Heart right ventricle (tissue), 16 donors: Measurements from ENCODE around the gene STPG3. TPM values are rescaled to one million over a fixed set of nuclear protein-coding genes. Genes with fewer than 3 reads are reported as not detected.
A peak's percentile ranks its signal among the peaks of the same experiment; 100 is the strongest.

ENCODE experiments used
- ATAC-seq, 8 donors: fragments of 200-7000 bp; cut with Tn5 transposase; one replicate each; pipeline ENCODE4 v1.9.1; 2020; ENCODE audit warnings: mild to moderate bottlenecking in 8 of 8, moderate library complexity in 8 of 8, moderate number of reproducible peaks in 1 of 8
- DNase-seq, 2 donors: peaks; one replicate each; pipeline ENCODE4 v3.0.0-alpha.2; 2020
- H3K27ac ChIP-seq, 10 donors: fragments of 200-600 bp; sonication (generic) in 2 of 10; one replicate each; pipeline versions ENCODE4 v1.5.0 to v1.8.0; 2020 to 2022; ENCODE audit warnings: mild to moderate bottlenecking in 3 of 10
- H3K27me3 ChIP-seq, 7 donors: fragments of 200-600 bp; one replicate each; pipeline ENCODE4 v1.8.0; 2021 to 2022; ENCODE audit warnings: mild to moderate bottlenecking in 2 of 7
- H3K36me3 ChIP-seq, 9 donors: fragments of 200-600 bp; sonication (generic) in 1 of 9; one replicate each; pipeline versions ENCODE4 v1.5.0 to v1.8.0; 2020 to 2022; ENCODE audit warnings: mild to moderate bottlenecking in 2 of 9
- H3K4me1 ChIP-seq, 9 donors: fragments of 200-600 bp; sonication (generic) in 1 of 9; one replicate each; pipeline versions ENCODE4 v1.5.0 to v1.8.0; 2020 to 2022; ENCODE audit warnings: mild to moderate bottlenecking in 4 of 9
- H3K4me3 ChIP-seq, 10 donors: fragments of 200-600 bp; sonication (generic) in 2 of 10; one replicate each; pipeline versions ENCODE4 v1.5.0 to v1.8.0; 2020 to 2022; ENCODE audit warnings: mild to moderate bottlenecking in 7 of 10, moderate library complexity in 2 of 10
- H3K9me3 ChIP-seq, 11 donors: fragments of 200-600 bp in 10 of 11; sonication (generic) in 2 of 11; one replicate each; pipeline versions ENCODE4 v1.5.0 to v1.8.0; 2013 to 2022; ENCODE audit warnings: mild to moderate bottlenecking in 2 of 11, control low read depth in 1 of 11, moderate library complexity in 1 of 11
- WGBS, 2 donors: extraction: QIAGEN DNeasy Blood & Tissue Kit; methylation state at CpG; one replicate each; pipeline ENCODE4 v1.1.7; 2013; ENCODE audit warnings: inconsistent platforms in 1 of 2; 5-methylcytosine and 5-hydroxymethylcytosine counted together
- intact Hi-C, 10 donors: fragments of 100-400 bp; cut with DNase I; formaldehyde crosslinking; loops; one replicate each; pipeline versions ENCODE4 v1.11.1 to v1.14.2; 2022
- long read RNA-seq, 3 donors: library from polyadenylated mRNA; unstranded; transcript quantifications; one replicate each; pipeline ENCODE4 v2.0.0, GENCODE V29; 2020 to 2021
- polyA plus RNA-seq, 2 donors: library from polyadenylated mRNA; stranded (reverse); fragments of 200-250 nt; gene quantifications; one replicate each; pipeline ENCODE4 v1.2.3, GENCODE V29; 2013
- total RNA-seq, 10 donors: library from RNA; stranded (reverse); fragmentation: NEBNext Ultra II Directional in 3 of 10; extraction: Animal tissue kit (Norgen Biotek cat#: 25700) in 3 of 10; gene quantifications; one replicate each; pipeline versions ENCODE4 v1.2.1 to v1.2.4, GENCODE V29; 2021 to 2023
- TF ChIP-seq, protein P1 (sequence below), 9 donors: fragments of 200-600 bp; sonication (generic) in 2 of 9; IDR thresholded peaks; one replicate each; pipeline versions ENCODE4 v1.5.0 to v1.8.0; 2021 to 2022; ENCODE audit warnings: antibody characterized with exemption in 9 of 9, mild to moderate bottlenecking in 5 of 9, moderate library complexity in 1 of 9
- donor health status: Arrhythmogenic right ventricular cardiomyopathy.
- donor health status: ischemic (EF 13 %, LVEDD 7.1; RV severe dilation, severe dysfunction).
- donor health status: healthy with polysubstance abuse.
- donor health status: DM: no; HTN: yes; CAD: no.
- donor health status: DM: no; HTN: no; CAD: no.
- donor health status: ischemic (EF 25% LVEDD 6.9; RV normal size, moderate dysfunction).
- donor health status: ischemic (EF 25% LVEDD 5.7; RV mildly dilated, moderate dysfunction).
- donor health status: healthy.
- donor health status: DM: yes; HTN: yes; CAD: no.
- donor health status: Ischemic cardiomyopathy.
- donor health status: ischemic (EF 35%, LVEDD 5.7; RV mildly dilated, moderate dysfunction).
- donor health status: nonischemic (EF 11% LVEDD 7.7; RV severe dilation, severe dysfunction).
- donor health status: DM: yes; HTN: yes; CAD: no.
- donor health status: PGD.
- donor health status: ischemic (EF 29% LVEDD 5.4; RV normal size, mild dysfunction).
- donor health status: nonischemic (EF 23%, LVEDD 6.1; RV moderate dilation, normal function).

The STPG3 gene
- total RNA-seq = under 1 TPM in 3 of 10 donors, not detected in 7; 0.24 to 0.32 (median 0.32) TPM
- polyA plus RNA-seq = under 1 TPM in 1 of 2 donors, not detected in 1; 0.44 TPM
- long read RNA-seq, donor 1 = 0 reads
- long read RNA-seq, donor 2, partial matches to known transcripts = 1 of 1 reads
- long read RNA-seq, donor 2, other reads (novel, unspliced or antisense) = 0 of 1 reads
- long read RNA-seq, donor 3 = 0 reads

DNA sequence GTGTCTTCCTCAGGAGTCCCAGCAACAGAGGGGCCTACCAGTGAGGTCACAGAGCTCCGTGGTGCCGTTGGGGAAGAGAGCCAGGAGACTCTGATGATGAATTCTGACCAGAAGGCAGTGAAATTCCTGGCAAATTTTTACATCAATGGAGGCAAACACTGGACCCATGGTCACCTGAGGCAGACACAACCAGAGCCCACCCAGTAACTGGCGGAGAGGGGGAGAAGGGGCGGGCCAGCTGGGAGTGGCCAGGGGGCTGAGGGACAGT lies at the start of gene STPG3:
Gene STPG3 (plus strand): TSS at position 93 of the 268 bp plus-strand sequence. CDS start 1 bp downstream, at position 94.
- no peak within 1 kb of the TSS for H3K4me3 ChIP-seq
- WGBS, 2 donors = 62 to 65% methylated on average over 4 of the region's 4 CpGs
- H3K4me1 ChIP-seq = peaks cover 7 to 41% (median 27%) of the 10 kb centered on the region in 9 donors
- TF ChIP-seq, protein P1, sequence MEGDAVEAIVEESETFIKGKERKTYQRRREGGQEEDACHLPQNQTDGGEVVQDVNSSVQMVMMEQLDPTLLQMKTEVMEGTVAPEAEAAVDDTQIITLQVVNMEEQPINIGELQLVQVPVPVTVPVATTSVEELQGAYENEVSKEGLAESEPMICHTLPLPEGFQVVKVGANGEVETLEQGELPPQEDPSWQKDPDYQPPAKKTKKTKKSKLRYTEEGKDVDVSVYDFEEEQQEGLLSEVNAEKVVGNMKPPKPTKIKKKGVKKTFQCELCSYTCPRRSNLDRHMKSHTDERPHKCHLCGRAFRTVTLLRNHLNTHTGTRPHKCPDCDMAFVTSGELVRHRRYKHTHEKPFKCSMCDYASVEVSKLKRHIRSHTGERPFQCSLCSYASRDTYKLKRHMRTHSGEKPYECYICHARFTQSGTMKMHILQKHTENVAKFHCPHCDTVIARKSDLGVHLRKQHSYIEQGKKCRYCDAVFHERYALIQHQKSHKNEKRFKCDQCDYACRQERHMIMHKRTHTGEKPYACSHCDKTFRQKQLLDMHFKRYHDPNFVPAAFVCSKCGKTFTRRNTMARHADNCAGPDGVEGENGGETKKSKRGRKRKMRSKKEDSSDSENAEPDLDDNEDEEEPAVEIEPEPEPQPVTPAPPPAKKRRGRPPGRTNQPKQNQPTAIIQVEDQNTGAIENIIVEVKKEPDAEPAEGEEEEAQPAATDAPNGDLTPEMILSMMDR (IDR thresholded peaks at IDR 0.05) = no peak
- no peak for ATAC-seq
- H3K27me3 ChIP-seq = no peaks in the 10 kb centered on the region
- H3K36me3 ChIP-seq = peaks cover 0 to 2% (median 0%) of the 10 kb centered on the region in 9 donors
- no peaks in the 10 kb centered on the region for H3K9me3 ChIP-seq
- DNase-seq = no peak
- intact Hi-C loops = no loop called here
- peak within 1 kb of the TSS in 5 of 10 donors; percentile 43 to 58 (median 51) for H3K27ac ChIP-seq

DNA sequence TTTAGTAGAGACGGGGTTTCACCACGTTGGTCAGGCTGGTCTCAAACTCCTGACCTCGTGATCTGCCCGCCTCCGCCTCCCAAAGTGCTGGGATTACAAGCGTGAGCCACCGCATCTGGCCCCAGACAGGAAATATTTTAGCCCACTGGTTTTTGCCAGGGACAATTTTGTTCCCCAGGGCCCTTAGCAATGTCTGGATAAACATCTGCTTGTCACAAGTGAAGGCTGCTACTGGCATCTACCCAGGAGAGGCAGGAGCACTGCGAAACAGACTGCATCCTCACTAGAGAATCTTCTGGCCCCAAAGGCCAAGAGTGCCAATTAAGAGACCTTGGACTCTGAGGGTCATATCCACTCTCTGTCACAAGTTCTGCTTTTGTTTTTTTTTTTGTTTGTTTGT lies 48.1 kb upstream of the STPG3 start:
- no peak overlapping the region for H3K27ac ChIP-seq
- 72 to 74% methylated on average over 8 of the region's 8 CpGs for WGBS, 2 donors
- H3K9me3 ChIP-seq = no peaks in the 10 kb centered on the region
- H3K4me1 ChIP-seq = peaks cover 38 to 78% (median 72%) of the 10 kb centered on the region in 9 donors
- H3K4me3 ChIP-seq = no peak overlapping the region
- TF ChIP-seq, protein P1 (IDR thresholded peaks at IDR 0.05) = no peak
- H3K36me3 ChIP-seq = peaks cover 0 to 7% (median 0%) of the 10 kb centered on the region in 9 donors
- no peak for ATAC-seq
- intact Hi-C loops = no loop called here
- DNase-seq = no peak
- H3K27me3 ChIP-seq = no peaks in the 10 kb centered on the region

DNA sequence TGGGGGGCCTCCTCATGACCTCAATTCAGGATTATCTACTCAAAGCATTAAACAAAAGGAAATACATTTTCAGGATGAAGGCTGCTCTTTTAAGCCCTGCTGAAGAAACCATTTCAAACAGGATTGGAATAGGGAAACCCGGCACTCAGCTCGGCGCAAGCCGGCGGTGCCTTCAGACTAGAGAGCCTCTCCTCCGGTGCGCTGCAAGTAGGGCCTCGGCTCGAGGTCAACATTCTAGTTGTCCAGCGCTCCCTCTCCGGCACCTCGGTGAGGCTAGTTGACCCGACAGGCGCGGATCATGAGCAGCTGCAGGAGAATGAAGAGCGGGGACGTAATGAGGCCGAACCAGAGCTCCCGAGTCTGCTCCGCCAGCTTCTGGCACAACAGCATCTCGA lies 46.4 kb upstream of the STPG3 start:
- ATAC-seq (no peak), DNase-seq (no peak)
- TF ChIP-seq, protein P1 (IDR thresholded peaks at IDR 0.05) = no peak
- Histone ChIP-seq H3K36me3 (peaks cover 0 to 17% (median 0%) of the 10 kb centered on the region in 9 donors), H3K27ac (peak overlapping the region in 8 of 10 donors; percentile 75 to 94 (median 89)), H3K4me3 (peak overlapping the region; percentile 31 to 96 (median 86)), H3K4me1 (peaks cover 20 to 60% (median 55%) of the 10 kb centered on the region in 9 donors), H3K9me3 (no peaks in the 10 kb centered on the region), H3K27me3 (no peaks in the 10 kb centered on the region)
- 10 to 11% methylated on average over 21 of the region's 21 CpGs for WGBS, 2 donors
- intact Hi-C loops = loop anchor here in 1 of 10 donors (1.0 kb wide), 1 partner anchor 16 kb away; the partner anchor contains the start of genes ANAPC2 and SSNA1

DNA sequence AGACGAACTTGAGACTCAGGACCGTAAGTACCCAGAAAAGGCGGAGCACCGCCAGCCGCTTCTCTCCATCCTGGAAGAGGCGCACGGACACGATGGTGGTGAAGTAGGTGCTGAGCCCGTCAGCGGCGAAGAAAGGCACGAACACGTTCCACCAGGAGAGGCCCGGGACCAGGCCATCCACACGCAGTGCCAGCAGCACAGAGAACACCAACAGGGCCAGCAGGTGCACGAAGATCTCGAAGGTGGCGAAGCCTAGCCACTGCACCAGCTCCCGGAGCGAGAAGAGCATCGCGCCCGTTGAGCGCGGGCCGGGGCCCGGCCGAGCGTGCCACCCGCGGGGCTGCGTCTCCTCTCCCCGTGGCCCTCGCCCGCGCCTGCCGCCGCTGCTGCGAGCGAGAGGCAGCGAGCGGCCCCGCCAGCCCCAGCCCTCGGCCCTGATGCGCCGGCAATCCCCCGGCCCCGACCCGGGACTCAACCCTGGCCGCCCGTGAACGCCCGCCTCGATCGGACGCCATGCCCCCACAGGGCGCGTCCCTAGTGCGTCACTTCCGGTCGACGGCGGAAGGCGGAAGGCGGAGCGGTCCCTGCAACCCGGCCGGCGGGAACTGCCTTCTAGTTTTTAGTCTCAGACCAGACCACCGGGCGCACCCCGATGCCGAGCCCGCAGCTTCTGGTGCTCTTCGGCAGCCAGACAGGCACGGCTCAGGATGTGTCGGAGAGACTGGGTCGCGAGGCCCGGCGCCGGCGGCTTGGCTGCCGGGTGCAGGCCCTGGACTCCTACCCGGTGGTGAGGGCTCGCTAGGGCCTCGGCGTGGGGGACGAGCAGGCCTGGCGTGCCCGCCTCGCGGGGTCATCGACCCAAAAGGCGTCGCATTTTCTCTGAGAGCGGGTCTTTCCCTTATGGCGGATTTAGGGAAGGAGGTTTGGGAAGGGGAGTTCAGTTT lies 45.7 kb upstream of the STPG3 start, which contains the start of the genes NDOR1 and TMEM203:
Gene NDOR1 (plus strand): TSS at position 575 of the 944 bp plus-strand sequence. CDS start 78 bp downstream, at position 653.
Gene TMEM203 (minus strand): TSS at position 523 of the 944 bp plus-strand sequence. CDS start 234 bp downstream, at position 289.
- ATAC-seq (peak; percentile 58 to 74 (median 66)), DNase-seq (peak; percentile 94)
- TF ChIP-seq, protein P1 (IDR thresholded peaks at IDR 0.05) = no peak
- H3K27me3 ChIP-seq = no peaks in the 10 kb centered on the region
- no peaks in the 10 kb centered on the region for H3K9me3 ChIP-seq
- peak within 1 kb of the TSS; percentile 31 to 96 (median 86) for H3K4me3 ChIP-seq
- peak within 1 kb of the TSS in 9 of 10 donors; percentile 75 to 94 (median 89) for H3K27ac ChIP-seq
- H3K4me1 ChIP-seq = peaks cover 20 to 58% (median 54%) of the 10 kb centered on the region in 9 donors
- intact Hi-C loops = loop anchor here in 1 of 10 donors (1.0 kb wide), 1 partner anchor 17 kb away; the partner anchor contains the start of genes ANAPC2 and SSNA1
- peaks cover 0 to 23% (median 0%) of the 10 kb centered on the region in 9 donors for H3K36me3 ChIP-seq
- 0% methylated on average over 76 to 98 of the region's 98 CpGs for WGBS, 2 donors
